HG03045 (cell line): ENCODE measurements around the gene GCHFR.

ENCODE experiments used
- ATAC-seq: cut with Tn5 transposase; IDR thresholded peaks from one replicate; pipeline ENCODE4 v1.9.1; 2021; ENCODE audit warnings: mild to moderate bottlenecking, moderate library complexity; ENCODE audit not compliant: unreplicated experiment

GCHFR gene

GRCh38 chr15:40808861-40809450 lies 45.1 kb downstream of the GCHFR start:
- no peak for ATAC-seq

- no peak for ATAC-seq
Measured at GRCh38 chr15:40812721-40813425, 49.0 kb downstream of the GCHFR start.

GRCh38 chr15:40815042-40815698 lies 51.3 kb downstream of the GCHFR start:
- ATAC-seq = no peak
